ENCODE data around the gene EAF1.

DNA sequence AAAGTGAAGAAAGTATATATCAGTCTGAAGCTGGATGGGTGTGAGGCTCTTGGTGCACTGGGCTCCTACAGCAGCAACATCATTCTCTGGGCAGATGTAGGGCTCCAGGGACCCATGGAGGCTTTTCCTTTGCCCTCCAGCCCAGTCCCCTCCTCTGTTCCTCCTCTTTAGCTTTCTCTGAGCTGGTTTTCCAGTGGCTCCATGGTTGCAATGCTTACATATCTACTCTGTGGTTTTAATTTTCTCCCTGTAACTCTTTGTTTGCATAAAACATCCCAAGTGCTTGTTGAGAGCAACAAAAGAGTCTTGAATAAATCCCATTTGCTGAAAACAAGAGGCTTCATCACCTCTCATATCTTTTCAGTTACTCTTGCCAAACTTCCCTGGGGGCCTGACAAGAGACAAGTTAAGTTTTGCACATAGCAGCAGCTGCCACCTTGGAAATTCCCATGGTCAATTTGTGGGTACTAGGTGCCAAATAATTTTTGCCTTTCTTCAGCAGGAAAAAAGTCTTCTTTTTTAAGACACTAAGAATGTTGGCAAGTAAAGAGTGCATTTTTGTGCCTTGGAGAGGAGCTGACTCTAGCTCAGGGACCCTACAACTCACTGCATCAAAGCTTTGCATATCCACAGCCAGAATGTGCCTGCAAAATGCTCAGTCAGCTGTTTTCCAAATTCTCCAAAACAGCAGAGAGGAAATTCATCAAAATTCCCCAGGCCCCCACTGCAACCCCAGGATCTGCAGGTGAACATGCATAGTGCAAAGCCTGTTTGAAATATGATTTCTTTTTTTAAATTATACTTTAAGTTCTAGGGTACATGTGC, 52.2 kb downstream of the EAF1 start:
- TF ChIP-seq, protein P1, sequence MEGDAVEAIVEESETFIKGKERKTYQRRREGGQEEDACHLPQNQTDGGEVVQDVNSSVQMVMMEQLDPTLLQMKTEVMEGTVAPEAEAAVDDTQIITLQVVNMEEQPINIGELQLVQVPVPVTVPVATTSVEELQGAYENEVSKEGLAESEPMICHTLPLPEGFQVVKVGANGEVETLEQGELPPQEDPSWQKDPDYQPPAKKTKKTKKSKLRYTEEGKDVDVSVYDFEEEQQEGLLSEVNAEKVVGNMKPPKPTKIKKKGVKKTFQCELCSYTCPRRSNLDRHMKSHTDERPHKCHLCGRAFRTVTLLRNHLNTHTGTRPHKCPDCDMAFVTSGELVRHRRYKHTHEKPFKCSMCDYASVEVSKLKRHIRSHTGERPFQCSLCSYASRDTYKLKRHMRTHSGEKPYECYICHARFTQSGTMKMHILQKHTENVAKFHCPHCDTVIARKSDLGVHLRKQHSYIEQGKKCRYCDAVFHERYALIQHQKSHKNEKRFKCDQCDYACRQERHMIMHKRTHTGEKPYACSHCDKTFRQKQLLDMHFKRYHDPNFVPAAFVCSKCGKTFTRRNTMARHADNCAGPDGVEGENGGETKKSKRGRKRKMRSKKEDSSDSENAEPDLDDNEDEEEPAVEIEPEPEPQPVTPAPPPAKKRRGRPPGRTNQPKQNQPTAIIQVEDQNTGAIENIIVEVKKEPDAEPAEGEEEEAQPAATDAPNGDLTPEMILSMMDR (IDR thresholded peaks at IDR 0.05 in 2 of 3, conservative IDR thresholded peaks at IDR 0.05 in 1 of 3; ENCODE audit: borderline replicate concordance in 1 of 3, insufficient read depth in 1 of 3, low read depth in 2 of 3, low read length in 2 of 3) = no peak
- no peak for TF ChIP-seq POLR2AphosphoS5 (IDR thresholded peaks at IDR 0.05; ENCODE audit: low read depth, low read length)
- no peak for TF ChIP-seq POLR2A (IDR thresholded peaks at IDR 0.05; ENCODE audit: borderline replicate concordance, extremely low read depth, insufficient read depth, insufficient read length)
- no peak for TF ChIP-seq EZH2phosphoT487 (IDR thresholded peaks at IDR 0.05; ENCODE audit: borderline replicate concordance)
- TF ChIP-seq SP1 (IDR thresholded peaks at IDR 0.05; ENCODE audit: low read depth) = no peak
- TF ChIP-seq SIN3A (IDR thresholded peaks at IDR 0.05; ENCODE audit: low read depth) = no peak
- no peak for TF ChIP-seq SRF (IDR thresholded peaks at IDR 0.05; ENCODE audit: low read depth)
- TF ChIP-seq YY1 (IDR thresholded peaks at IDR 0.05; ENCODE audit: extremely low read depth, insufficient replicate concordance, low read depth, low read length) = no peak
- TF ChIP-seq, protein P2, sequence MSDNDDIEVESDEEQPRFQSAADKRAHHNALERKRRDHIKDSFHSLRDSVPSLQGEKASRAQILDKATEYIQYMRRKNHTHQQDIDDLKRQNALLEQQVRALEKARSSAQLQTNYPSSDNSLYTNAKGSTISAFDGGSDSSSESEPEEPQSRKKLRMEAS (IDR thresholded peaks at IDR 0.05) = no peak
- TF ChIP-seq, protein P3, sequence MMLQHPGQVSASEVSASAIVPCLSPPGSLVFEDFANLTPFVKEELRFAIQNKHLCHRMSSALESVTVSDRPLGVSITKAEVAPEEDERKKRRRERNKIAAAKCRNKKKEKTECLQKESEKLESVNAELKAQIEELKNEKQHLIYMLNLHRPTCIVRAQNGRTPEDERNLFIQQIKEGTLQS (IDR thresholded peaks at IDR 0.05) = no peak

All from HCT116 (cell line).